GM21381 (cell line): Measurements from ENCODE around the gene ZNF385B.

ENCODE experiments used
- ATAC-seq: cut with Tn5 transposase; IDR thresholded peaks from one replicate; pipeline ENCODE4 v1.9.1; 2021; ENCODE audit warnings: mild to moderate bottlenecking, moderate library complexity; ENCODE audit not compliant: unreplicated experiment

ZNF385B gene

GRCh38 chr2:179559108-179559806 lies 302.2 kb downstream of the ZNF385B start:
- ATAC-seq: no peak

GRCh38 chr2:179558010-179558934 lies 303.1 kb downstream of the ZNF385B start:
- ATAC-seq: no peak

GRCh38 chr2:179556425-179556824 lies 305.0 kb downstream of the ZNF385B start:
- no peak for ATAC-seq

GRCh38 chr2:179555691-179556283 lies 305.6 kb downstream of the ZNF385B start:
- ATAC-seq: no peak

GRCh38 chr2:179554639-179555386 lies 306.6 kb downstream of the ZNF385B start:
- ATAC-seq: no peak

GRCh38 chr2:179553382-179553781 lies 308.0 kb downstream of the ZNF385B start:
- ATAC-seq: no peak

GRCh38 chr2:179551539-179552045 lies 309.8 kb downstream of the ZNF385B start:
- ATAC-seq: no peak

GRCh38 chr2:179550849-179551248 lies 310.6 kb downstream of the ZNF385B start:
- ATAC-seq: no peak

- ATAC-seq: no peak
Measured at GRCh38 chr2:179550214-179550613, 311.2 kb downstream of the ZNF385B start.

- ATAC-seq: no peak
Measured at GRCh38 chr2:179546656-179547055, 314.8 kb downstream of the ZNF385B start.

- ATAC-seq: no peak
Measured at GRCh38 chr2:179545024-179545423, 316.4 kb downstream of the ZNF385B start.

GRCh38 chr2:179543361-179543901 lies 318.0 kb downstream of the ZNF385B start:
- ATAC-seq: no peak

- ATAC-seq: no peak
Measured at GRCh38 chr2:179541586-179541985, 319.8 kb downstream of the ZNF385B start.

GRCh38 chr2:179539124-179539511 lies 322.3 kb downstream of the ZNF385B start:
- no peak for ATAC-seq

- ATAC-seq: no peak
Measured at GRCh38 chr2:179538406-179539123, 322.8 kb downstream of the ZNF385B start.

GRCh38 chr2:179536185-179536584 lies 325.2 kb downstream of the ZNF385B start:
- ATAC-seq: no peak

GRCh38 chr2:179533875-179534274 lies 327.5 kb downstream of the ZNF385B start:
- ATAC-seq: no peak

- no peak for ATAC-seq
Measured at GRCh38 chr2:179532863-179533278, 328.5 kb downstream of the ZNF385B start.

- ATAC-seq: no peak
Measured at GRCh38 chr2:179528576-179529069, 332.8 kb downstream of the ZNF385B start.

GRCh38 chr2:179525340-179525739 lies 336.1 kb downstream of the ZNF385B start:
- no peak for ATAC-seq
